ENCODE data around the gene PRR3.
A peak's percentile ranks its signal among the peaks of the same experiment; 100 is the strongest.

PRR3 gene

DNA sequence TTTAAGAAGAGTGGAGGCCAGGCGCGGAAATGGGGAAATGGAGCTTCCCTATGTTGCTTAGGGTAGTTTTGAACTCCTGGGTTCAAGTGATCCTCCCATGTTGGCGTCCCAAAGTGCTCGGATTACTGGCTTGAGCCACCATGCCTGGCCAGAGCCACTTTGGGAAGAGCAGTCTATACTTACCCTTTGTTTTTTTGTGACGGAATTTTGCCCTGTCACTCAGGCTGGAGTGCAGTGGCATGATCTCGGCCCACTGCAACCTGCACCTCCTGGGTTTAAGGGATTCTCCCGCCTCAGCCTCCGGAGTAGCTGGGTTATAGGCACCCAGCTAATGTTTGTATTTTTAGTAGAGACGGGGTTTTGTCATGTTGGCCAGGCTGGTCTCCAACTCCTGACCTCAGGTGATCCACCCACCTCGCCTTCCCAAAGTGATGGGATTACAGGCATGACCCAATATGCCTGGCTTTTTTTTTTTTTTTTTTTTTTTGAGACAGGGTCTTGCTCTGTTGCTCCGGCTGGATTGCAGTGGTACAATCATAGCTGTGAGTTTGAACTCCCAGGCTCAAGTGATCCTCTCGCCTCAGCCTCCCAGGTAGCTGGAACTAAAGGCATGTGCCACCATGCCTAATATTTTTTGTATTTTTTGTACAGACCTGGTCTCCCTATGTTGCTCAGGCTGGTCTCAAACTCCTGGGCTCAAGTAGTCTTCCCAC, 42.0 kb downstream of the PRR3 start:
- no peak for TF ChIP-seq CTCF (IDR thresholded peaks at IDR 0.05; ENCODE audit: unreplicated experiment in 3 of 3)
- Mint-ChIP-seq H3K4me3 (no peak overlapping the region), H3K4me1 (no peaks in the 10 kb centered on the region), H3K36me3 (ENCODE audit: low read depth) (peaks cover 49% of the 10 kb centered on the region), H3K9me3 (no peaks in the 10 kb centered on the region), H3K27ac (no peak overlapping the region), H3K27me3 (ENCODE audit: low read depth) (no peaks in the 10 kb centered on the region)

DNA sequence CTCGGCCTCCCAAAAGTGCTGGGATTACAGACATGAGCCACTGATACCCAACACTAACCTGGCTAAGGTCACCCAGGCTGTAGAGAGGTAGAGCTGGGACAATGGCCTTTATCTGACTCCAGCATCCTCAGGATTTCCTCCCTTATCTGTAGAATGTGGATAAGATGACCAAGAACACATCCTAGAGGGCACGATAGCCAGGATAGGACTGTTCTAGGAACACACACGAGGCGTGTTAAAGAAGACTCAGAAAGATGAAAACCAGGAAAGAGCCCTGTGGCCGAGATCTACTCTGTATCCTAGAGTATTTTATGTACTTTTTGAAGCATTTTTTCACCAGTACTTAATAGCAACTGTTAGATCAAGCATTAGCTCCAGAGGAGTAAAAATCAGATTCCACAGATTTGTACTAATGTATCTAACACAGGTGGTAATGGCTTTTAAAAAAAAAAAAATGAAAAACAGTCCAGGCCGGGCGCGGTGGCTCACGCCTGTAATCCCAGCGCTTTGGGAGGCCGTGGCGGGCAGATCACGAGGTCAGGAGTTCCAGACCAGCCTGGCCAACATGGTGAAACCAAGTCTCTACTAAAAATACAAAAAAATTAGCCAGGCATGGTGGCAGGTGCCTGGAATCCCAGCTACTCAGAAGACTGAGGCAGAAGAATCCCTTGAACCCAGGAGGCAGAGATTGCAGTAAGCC, 42.7 kb downstream of the PRR3 start:
- no peak overlapping the region for H3K27ac Mint-ChIP-seq
- H3K9me3 Mint-ChIP-seq = no peaks in the 10 kb centered on the region

DNA sequence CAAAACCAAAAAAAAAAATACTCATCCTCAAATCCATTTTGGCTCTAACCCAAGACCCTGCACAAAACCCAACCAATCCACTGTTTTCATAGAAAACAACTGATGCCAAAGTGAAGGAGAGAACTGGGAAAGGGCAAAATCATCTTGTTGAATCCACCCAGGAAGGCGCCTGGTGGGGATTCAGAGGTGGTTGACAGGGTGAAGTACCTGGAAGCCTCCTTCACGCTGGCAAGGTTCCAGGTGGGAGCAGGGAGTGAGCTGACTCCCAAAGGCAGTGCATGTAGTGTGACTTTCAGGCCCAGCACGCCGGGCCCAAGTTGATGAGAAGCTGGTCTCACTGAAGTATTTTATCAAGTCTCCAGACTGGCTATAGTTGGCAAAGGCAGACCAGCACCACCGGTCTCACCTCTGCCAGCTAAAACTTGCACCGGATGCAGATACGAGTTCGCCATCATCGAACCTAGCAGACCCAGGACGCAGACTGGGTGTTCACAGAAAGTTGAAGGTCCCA, 43.4 kb downstream of the PRR3 start:
- Mint-ChIP-seq H3K4me3 (no peak overlapping the region), H3K36me3 (ENCODE audit: low read depth) (peaks cover 59% of the 10 kb centered on the region), H3K27me3 (ENCODE audit: low read depth) (no peaks in the 10 kb centered on the region), H3K9me3 (no peaks in the 10 kb centered on the region), H3K4me1 (no peaks in the 10 kb centered on the region), H3K27ac (peak overlapping the region in 2 of 3 experiments; percentile 37 to 43)
- TF ChIP-seq CTCF (IDR thresholded peaks at IDR 0.05; ENCODE audit: unreplicated experiment in 3 of 3) = no peak

More for the DNA sequence above, 42.7 kb downstream of the PRR3 start:
- Mint-ChIP-seq H3K4me1 (no peaks in the 10 kb centered on the region), H3K4me3 (no peak overlapping the region), H3K36me3 (ENCODE audit: low read depth) (peaks cover 54% of the 10 kb centered on the region), H3K27me3 (ENCODE audit: low read depth) (no peaks in the 10 kb centered on the region)
- no peak for TF ChIP-seq CTCF (IDR thresholded peaks at IDR 0.05; ENCODE audit: unreplicated experiment in 3 of 3)

GRCh38 chr6:30601436-30601814, 44.3 kb downstream of the PRR3 start:
- Mint-ChIP-seq H3K27ac (peak overlapping the region in 1 of 3 experiments; percentile 37), H3K9me3 (no peaks in the 10 kb centered on the region), H3K27me3 (ENCODE audit: low read depth) (no peaks in the 10 kb centered on the region), H3K4me1 (no peaks in the 10 kb centered on the region), H3K36me3 (ENCODE audit: low read depth) (peaks cover 66% of the 10 kb centered on the region), H3K4me3 (no peak overlapping the region)
- TF ChIP-seq CTCF (IDR thresholded peaks at IDR 0.05; ENCODE audit: unreplicated experiment in 3 of 3) = no peak

DNA sequence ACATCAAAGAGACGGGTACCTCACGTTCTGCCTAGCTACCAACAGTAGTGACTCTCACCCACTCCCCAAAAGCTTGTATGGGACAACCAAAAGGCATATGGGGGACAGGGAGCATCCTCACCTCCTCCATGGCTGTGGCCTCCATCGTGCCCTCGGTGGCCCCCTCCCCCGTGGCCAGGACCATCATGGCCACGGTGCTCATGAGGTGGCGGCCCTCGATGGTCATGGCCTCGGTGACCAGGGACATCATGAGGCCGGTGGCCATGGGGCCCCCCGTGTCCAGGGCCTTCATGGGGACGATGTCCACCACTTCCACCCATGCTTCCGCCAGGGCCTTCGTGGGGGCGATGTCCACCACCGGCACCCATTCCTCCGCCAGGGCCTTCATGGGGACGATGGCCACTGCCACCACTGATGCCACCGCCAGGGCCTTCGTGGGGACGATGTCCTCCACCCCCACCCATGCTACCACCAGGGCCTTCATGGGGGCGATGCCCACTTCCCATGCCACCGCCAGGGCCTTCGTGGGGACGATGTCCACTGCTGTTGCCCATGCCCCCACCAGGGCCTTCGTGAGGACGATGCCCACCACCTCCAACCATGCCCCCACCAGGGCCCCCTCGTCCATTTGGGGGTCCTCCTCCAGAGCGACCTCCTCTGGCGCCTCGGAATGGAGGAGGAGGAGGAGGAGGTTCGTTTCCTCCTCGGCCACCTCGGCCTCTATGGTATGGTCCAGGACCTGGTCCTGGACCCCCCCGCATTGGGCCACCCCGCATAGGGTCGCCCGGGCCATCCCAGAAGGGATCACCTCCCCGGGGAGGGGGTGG, 44.9 kb downstream of the PRR3 start:
- TF ChIP-seq CTCF (IDR thresholded peaks at IDR 0.05; ENCODE audit: unreplicated experiment in 3 of 3) = no peak
- H3K27ac Mint-ChIP-seq = no peak overlapping the region
- no peaks in the 10 kb centered on the region for H3K9me3 Mint-ChIP-seq
- H3K4me1 Mint-ChIP-seq = no peaks in the 10 kb centered on the region
- no peak overlapping the region for H3K4me3 Mint-ChIP-seq
- H3K27me3 Mint-ChIP-seq (ENCODE audit: low read depth) = no peaks in the 10 kb centered on the region
- H3K36me3 Mint-ChIP-seq (ENCODE audit: low read depth) = peaks cover 69% of the 10 kb centered on the region
